Activated B cell treated with CpG ODN at 0.5 μM for 24 hours (primary cell): Measurements from ENCODE around the gene PHGDH. TPM values are rescaled to one million over a fixed set of nuclear protein-coding genes. Genes with fewer than 3 reads are reported as not detected.

Source experiments
- ATAC-seq: fragments of 200-7000 bp; cut with Tn5 transposase; one replicate; pipeline ENCODE4 v1.10.0; 2021; ENCODE audit warnings: low read depth, mild to moderate bottlenecking, moderate library complexity
- CTCF ChIA-PET: fragments of 350-600 bp; sonication (Branson Sonifier 250); formaldehyde crosslinking; loops from one replicate; lab custom pipeline; 2021; ENCODE audit warnings: antibody characterized with exemption; lab: Charles Lee
- POLR2A ChIA-PET: fragments of 350-600 bp; sonication (Branson Sonifier 250); formaldehyde crosslinking; loops from one replicate; lab custom pipeline; 2021; ENCODE audit warnings: antibody characterized with exemption; lab: Charles Lee
- DNase-seq: peaks from one replicate; pipeline ENCODE4 v3.0.0; 2022
- H3K27ac Mint-ChIP-seq: one replicate; pipeline ENCODE4 v1.8.0; 2020; ENCODE audit warnings: mixed read lengths
- H3K27me3 Mint-ChIP-seq: one replicate; pipeline ENCODE4 v1.8.0; 2021; ENCODE audit warnings: mixed read lengths
- H3K36me3 Mint-ChIP-seq: one replicate; pipeline ENCODE4 v1.8.0; 2021; ENCODE audit warnings: low read depth, mixed read lengths
- H3K4me1 Mint-ChIP-seq: one replicate; pipeline ENCODE4 v1.8.0; 2021; ENCODE audit warnings: mixed read lengths
- H3K4me3 Mint-ChIP-seq: one replicate; pipeline ENCODE4 v1.8.0; 2020; ENCODE audit warnings: mild to moderate bottlenecking, mixed read lengths
- H3K9me3 Mint-ChIP-seq: one replicate; pipeline ENCODE4 v1.8.0; 2020; ENCODE audit warnings: mixed read lengths
- intact Hi-C: fragments of 100-400 bp; cut with micrococcal nuclease; formaldehyde crosslinking; loops from one replicate; pipeline ENCODE4 v1.15.1; 2024
- total RNA-seq: library from RNA; stranded (reverse); gene quantifications from 2 replicates; pipeline ENCODE4 v1.2.3, GENCODE V29; 2022
- TF ChIP-seq, protein P1 (sequence below): fragments of 200-600 bp; IDR thresholded peaks from one replicate; pipeline ENCODE4 v1.8.0; 2022; ENCODE audit warnings: antibody characterized with exemption, mild to moderate bottlenecking

PHGDH gene
- 51.6 and 57.5 TPM in 2 replicates for total RNA-seq

DNA sequence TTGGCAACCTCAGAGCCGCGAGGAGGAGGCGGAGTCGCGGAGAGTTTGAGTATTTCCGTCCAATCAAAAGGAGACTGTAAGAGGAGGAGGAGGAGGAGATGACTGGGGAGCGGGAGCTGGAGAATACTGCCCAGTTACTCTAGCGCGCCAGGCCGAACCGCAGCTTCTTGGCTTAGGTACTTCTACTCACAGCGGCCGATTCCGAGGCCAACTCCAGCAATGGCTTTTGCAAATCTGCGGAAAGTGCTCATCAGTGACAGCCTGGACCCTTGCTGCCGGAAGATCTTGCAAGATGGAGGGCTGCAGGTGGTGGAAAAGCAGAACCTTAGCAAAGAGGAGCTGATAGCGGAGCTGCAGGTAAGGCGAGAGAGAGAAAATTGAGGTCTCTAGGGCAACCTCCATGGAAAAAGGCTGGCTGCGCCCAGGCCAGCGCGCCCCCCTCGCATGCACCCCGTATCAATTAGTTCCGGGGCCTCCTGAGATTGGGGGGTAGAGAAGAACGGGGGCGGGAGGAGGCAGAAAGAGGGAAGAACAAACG lies at the start of gene PHGDH:
PHGDH (plus strand) TSS at position 131 of the 538 bp plus-strand sequence; CDS start at position 220, 89 bp downstream.
- Mint-ChIP-seq H3K4me3 (peak within 1 kb of the TSS; percentile 92), H3K36me3 (peaks cover 3% of the 10 kb centered on the region), H3K4me1 (peaks cover 14% of the 10 kb centered on the region), H3K27ac (peak within 1 kb of the TSS; percentile 68), H3K27me3 (peaks cover 13% of the 10 kb centered on the region), H3K9me3 (no peaks in the 10 kb centered on the region)
- CTCF ChIA-PET, result no interaction called here
- ATAC-seq, result peak; percentile 65
- DNase-seq, result peak; percentile 23
- intact Hi-C loops, result no loop called here
- TF ChIP-seq, protein P1, sequence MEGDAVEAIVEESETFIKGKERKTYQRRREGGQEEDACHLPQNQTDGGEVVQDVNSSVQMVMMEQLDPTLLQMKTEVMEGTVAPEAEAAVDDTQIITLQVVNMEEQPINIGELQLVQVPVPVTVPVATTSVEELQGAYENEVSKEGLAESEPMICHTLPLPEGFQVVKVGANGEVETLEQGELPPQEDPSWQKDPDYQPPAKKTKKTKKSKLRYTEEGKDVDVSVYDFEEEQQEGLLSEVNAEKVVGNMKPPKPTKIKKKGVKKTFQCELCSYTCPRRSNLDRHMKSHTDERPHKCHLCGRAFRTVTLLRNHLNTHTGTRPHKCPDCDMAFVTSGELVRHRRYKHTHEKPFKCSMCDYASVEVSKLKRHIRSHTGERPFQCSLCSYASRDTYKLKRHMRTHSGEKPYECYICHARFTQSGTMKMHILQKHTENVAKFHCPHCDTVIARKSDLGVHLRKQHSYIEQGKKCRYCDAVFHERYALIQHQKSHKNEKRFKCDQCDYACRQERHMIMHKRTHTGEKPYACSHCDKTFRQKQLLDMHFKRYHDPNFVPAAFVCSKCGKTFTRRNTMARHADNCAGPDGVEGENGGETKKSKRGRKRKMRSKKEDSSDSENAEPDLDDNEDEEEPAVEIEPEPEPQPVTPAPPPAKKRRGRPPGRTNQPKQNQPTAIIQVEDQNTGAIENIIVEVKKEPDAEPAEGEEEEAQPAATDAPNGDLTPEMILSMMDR, result no peak
- POLR2A ChIA-PET, result interaction anchor here (0.7 kb wide), 1 partner anchor 1201 kb away, joined by 4 read pairs; no protein-coding TSS in a partner anchor

GRCh38 chr1:119662034-119662437 lies 49.7 kb upstream of the PHGDH start:
- CTCF ChIA-PET, result interaction anchor here (1.1 to 3.2 kb wide), 2 partner anchors 11 to 13 kb away, joined by 3 to 15 read pairs; no protein-coding TSS in a partner anchor
- POLR2A ChIA-PET, result no interaction called here

DNA sequence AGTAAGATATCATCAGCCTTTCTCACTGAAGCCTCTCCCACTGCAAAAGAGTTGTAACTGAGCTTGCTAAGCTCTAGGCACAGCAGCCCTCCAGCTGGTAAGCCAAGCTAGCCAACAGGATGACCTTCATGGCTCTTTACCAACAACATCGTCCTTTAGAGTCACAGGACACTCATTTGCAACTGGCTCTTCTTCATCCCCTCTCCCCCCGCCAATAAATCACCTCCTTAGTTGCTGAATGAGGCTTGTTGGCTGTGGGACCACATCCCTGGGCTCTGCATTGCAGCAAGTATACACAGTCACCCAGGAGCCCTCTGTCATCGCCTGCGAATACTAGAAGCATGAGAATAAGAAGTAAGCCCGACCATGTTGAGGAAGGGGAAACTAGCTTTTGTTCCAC lies 47.7 kb upstream of the PHGDH start:
- TF ChIP-seq, protein P1, result no peak
- Mint-ChIP-seq H3K4me1 (no peaks in the 10 kb centered on the region), H3K36me3 (no peaks in the 10 kb centered on the region), H3K27me3 (peaks cover 12% of the 10 kb centered on the region), H3K27ac (no peak overlapping the region), H3K4me3 (no peak overlapping the region), H3K9me3 (no peaks in the 10 kb centered on the region)
- DNase-seq, result no peak
- CTCF ChIA-PET, result no interaction called here
- intact Hi-C loops, result no loop called here
- no peak for ATAC-seq
- POLR2A ChIA-PET, result no interaction called here

More at GRCh38 chr1:119662034-119662437, 49.7 kb upstream of the PHGDH start:
- Mint-ChIP-seq H3K36me3 (no peaks in the 10 kb centered on the region), H3K4me1 (no peaks in the 10 kb centered on the region), H3K27me3 (peaks cover 12% of the 10 kb centered on the region), H3K27ac (no peak overlapping the region), H3K9me3 (no peaks in the 10 kb centered on the region), H3K4me3 (no peak overlapping the region)
- DNase-seq (no peak), ATAC-seq (no peak)
- TF ChIP-seq, protein P1, result no peak
- intact Hi-C loops, result no loop called here

GRCh38 chr1:119667173-119667572 lies 44.6 kb upstream of the PHGDH start:
- ChIA-PET CTCF (interaction anchor here (1.6 kb wide), 1 partner anchor 11 kb away, joined by 3 read pairs; no protein-coding TSS in a partner anchor), POLR2A (interaction anchor here (0.6 kb wide), 1 partner anchor 11 kb away, joined by 3 read pairs; no protein-coding TSS in a partner anchor)
- TF ChIP-seq, protein P1, result no peak
- Mint-ChIP-seq H3K9me3 (no peaks in the 10 kb centered on the region), H3K27me3 (peaks cover 12% of the 10 kb centered on the region), H3K4me1 (no peaks in the 10 kb centered on the region), H3K4me3 (no peak overlapping the region), H3K36me3 (no peaks in the 10 kb centered on the region), H3K27ac (no peak overlapping the region)
- no peak for ATAC-seq
- intact Hi-C loops, result no loop called here
- no peak for DNase-seq

- intact Hi-C loops, result no loop called here
- H3K9me3 Mint-ChIP-seq, result no peaks in the 10 kb centered on the region
- peaks cover 20% of the 10 kb centered on the region for H3K27me3 Mint-ChIP-seq
- peaks cover 6% of the 10 kb centered on the region for H3K4me1 Mint-ChIP-seq
- no peak overlapping the region for H3K4me3 Mint-ChIP-seq
- DNase-seq (no peak), ATAC-seq (no peak)
- no peaks in the 10 kb centered on the region for H3K36me3 Mint-ChIP-seq
- ChIA-PET POLR2A (no interaction called here), CTCF (no interaction called here)
- TF ChIP-seq, protein P1, result no peak
- H3K27ac Mint-ChIP-seq, result no peak overlapping the region
These were observed 40.8 kb upstream of the PHGDH start for GRCh38 chr1:119670898-119671297.
